ENCODE results near the gene CPZ.

GRCh38 chr4:8653326-8654000 is 60.9 kb downstream of the CPZ start:
- TF ChIP-seq EP300 (IDR thresholded peaks at IDR 0.05) (no peak), CTCF (IDR thresholded peaks at IDR 0.05) (no peak)
